Activated naive CD4-positive, alpha-beta T cell treated with anti-CD3 and anti-CD28 coated beads for 36 hours (primary cell): Measurements from ENCODE around the gene MAGEB3. TPM values are rescaled to one million over a fixed set of nuclear protein-coding genes. Genes with fewer than 3 reads are reported as not detected.

Source experiments
- CTCF ChIA-PET: fragments of 350-600 bp; sonication (Branson Sonifier 250); formaldehyde crosslinking; loops from one replicate; lab custom pipeline; 2021; ENCODE audit warnings: antibody characterized with exemption; lab: Charles Lee
- DNase-seq: peaks from one replicate; pipeline ENCODE4 v3.0.0-alpha.2; 2020
- H3K27ac Mint-ChIP-seq: one replicate; pipeline ENCODE4 v1.8.0; 2021; ENCODE audit warnings: mild to moderate bottlenecking, mixed read lengths
- H3K27me3 Mint-ChIP-seq: one replicate; pipeline ENCODE4 v1.8.0; 2021; ENCODE audit warnings: low read depth, mixed read lengths
- H3K36me3 Mint-ChIP-seq: one replicate; pipeline ENCODE4 v1.8.0; 2021; ENCODE audit warnings: low read depth, mixed read lengths
- H3K4me1 Mint-ChIP-seq: one replicate; pipeline ENCODE4 v1.8.0; 2021; ENCODE audit warnings: low read depth, mixed read lengths
- H3K4me3 Mint-ChIP-seq: one replicate; pipeline ENCODE4 v1.8.0; 2021; ENCODE audit warnings: mild to moderate bottlenecking, moderate library complexity, mixed read lengths
- H3K9me3 Mint-ChIP-seq: one replicate; pipeline ENCODE4 v1.8.0; 2021; ENCODE audit warnings: mixed read lengths
- intact Hi-C: fragments of 100-400 bp; cut with micrococcal nuclease; formaldehyde crosslinking; loops from one replicate; pipeline ENCODE4 v1.15.1; 2023
- total RNA-seq, 2 experiments: library from RNA; stranded (reverse); gene quantifications; one replicate each; pipeline ENCODE4 v1.2.3, GENCODE V29; 2021

Gene MAGEB3
- total RNA-seq, 2 experiments from 2014 or later: not detected

DNA sequence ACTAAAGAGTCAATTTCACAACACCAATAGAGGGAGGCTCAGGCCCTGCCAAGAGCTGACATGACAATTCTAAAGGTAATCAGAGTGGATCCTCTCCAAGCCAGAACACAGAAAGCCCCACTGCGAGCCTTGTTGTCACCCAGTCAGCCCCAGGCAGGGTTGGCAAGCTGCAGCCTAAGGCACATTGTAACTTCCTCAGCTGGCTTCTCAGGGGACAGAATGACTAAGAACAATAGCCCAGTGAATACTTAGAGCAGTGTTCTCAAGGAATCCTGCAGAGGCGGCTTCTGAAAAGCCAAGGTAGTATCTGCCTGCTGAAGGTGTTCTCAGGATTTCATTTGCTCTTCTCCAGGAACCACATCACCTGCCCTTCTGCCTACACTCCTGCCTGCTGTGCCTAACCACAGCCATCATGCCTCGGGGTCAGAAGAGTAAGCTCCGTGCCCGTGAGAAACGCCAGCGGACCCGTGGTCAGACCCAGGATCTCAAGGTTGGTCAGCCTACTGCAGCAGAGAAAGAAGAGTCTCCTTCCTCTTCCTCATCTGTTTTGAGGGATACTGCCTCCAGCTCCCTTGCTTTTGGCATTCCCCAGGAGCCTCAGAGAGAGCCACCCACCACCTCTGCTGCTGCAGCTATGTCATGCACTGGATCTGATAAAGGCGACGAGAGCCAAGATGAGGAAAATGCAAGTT is 11.4 kb downstream of the MAGEB3 start, which contains the start of gene MAGEB4:
Gene MAGEB4, plus strand, starts transcription at position 277 of the 692 bp plus-strand sequence. Its CDS starts 136 bp downstream, at position 413.
- no peak within 1 kb of the TSS for H3K4me3 Mint-ChIP-seq
- no peaks in the 10 kb centered on the region for H3K36me3 Mint-ChIP-seq
- H3K27ac Mint-ChIP-seq: no peak within 1 kb of the TSS
- CTCF ChIA-PET: no interaction called here
- H3K27me3 Mint-ChIP-seq: no peaks in the 10 kb centered on the region
- H3K4me1 Mint-ChIP-seq: no peaks in the 10 kb centered on the region
- no peaks in the 10 kb centered on the region for H3K9me3 Mint-ChIP-seq
- DNase-seq: no peak
- intact Hi-C loops: no loop called here

DNA sequence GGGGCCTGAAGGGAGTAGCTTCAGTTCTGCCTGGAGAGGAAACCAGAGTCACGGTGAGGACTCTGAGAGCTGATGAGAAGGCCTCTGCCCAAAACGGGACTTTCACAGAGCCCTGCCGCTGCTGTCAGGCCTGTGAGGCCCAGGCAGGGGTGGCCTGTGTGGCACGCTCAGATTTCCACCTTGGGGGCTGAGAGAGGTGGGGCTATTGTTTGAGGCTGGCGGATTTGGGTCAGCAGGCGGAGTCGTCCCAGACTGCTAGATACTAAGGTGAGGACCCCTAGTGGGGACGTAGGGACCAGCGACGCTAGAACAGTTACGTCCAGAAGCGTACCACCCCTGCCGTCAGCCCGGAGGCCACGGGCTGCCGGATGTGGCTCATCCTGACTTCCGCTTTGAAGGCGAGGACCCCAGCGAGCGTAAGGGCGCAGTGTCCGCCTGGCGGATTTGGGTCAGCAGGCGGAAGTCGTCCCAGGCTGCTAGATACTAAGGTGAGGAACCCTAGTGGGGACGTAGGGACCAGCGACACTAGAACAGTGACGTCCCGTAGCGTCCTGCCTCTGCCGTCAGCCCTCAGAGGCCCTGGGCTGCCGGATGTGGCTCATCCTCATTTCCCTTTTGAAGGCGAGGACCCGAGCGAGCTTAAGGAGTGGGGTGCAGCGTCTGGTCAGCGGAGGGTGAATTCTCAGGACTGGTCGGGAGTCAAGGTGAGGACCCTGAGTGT is 16.5 kb downstream of the MAGEB3 start, which contains the start of gene MAGEB1:
Gene MAGEB1, plus strand, starts transcription at position 378 of the 721 bp plus-strand sequence. CDS start 3,348 bp downstream, outside the sequence.
- Mint-ChIP-seq H3K4me1 (no peaks in the 10 kb centered on the region), H3K9me3 (no peaks in the 10 kb centered on the region), H3K36me3 (no peaks in the 10 kb centered on the region), H3K27me3 (no peaks in the 10 kb centered on the region), H3K27ac (no peak within 1 kb of the TSS), H3K4me3 (no peak within 1 kb of the TSS)
- no peak for DNase-seq
- intact Hi-C loops: no loop called here
- CTCF ChIA-PET: no interaction called here

DNA sequence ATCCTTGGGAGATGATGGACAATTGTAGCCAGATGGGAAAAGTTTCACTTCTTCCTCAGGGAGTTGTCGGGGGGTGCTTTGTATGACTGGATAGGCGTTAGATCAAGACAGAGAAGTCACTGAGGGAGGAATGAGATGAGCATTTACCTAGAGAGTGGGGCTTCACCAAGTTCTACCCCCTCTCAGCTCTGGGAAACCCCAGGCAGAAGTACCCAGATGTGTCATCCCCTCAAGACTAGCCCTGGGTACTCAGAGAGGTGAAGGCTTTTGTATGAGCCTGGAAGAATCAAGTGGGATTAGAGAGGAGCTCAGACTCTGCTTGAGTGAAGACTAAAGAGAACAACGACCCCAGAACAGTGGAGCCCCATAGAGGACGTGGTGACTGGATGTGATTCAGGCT is 18.4 kb downstream of the MAGEB3 start:
- H3K9me3 Mint-ChIP-seq: no peaks in the 10 kb centered on the region
- no peaks in the 10 kb centered on the region for H3K27me3 Mint-ChIP-seq
- H3K36me3 Mint-ChIP-seq: no peaks in the 10 kb centered on the region
- no peak overlapping the region for H3K4me3 Mint-ChIP-seq
- no peak for DNase-seq
- H3K27ac Mint-ChIP-seq: no peak overlapping the region
- CTCF ChIA-PET: no interaction called here
- intact Hi-C loops: no loop called here
- H3K4me1 Mint-ChIP-seq: no peaks in the 10 kb centered on the region

DNA sequence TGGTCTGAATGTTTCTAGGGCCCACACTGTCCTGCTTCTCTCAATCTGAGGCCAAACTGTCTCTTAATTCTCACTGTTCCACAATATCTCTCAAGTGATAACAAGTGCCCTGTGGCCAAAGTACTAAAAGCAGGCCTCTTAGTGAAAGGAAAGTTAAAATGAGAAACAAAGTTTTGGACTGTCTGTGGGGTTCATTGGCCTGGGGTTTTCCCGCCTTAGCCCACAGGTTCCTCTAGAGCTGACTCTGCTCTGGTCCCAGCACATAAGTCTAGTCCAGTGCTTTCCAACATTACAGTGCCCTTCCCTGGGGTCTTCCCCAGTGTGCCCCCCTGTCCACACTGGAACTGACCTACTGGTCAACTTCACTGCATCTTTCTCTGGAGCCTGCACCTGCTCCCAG is 22.8 kb downstream of the MAGEB3 start:
- Mint-ChIP-seq H3K4me3 (no peak overlapping the region), H3K36me3 (no peaks in the 10 kb centered on the region), H3K9me3 (no peaks in the 10 kb centered on the region), H3K27me3 (no peaks in the 10 kb centered on the region), H3K27ac (no peak overlapping the region), H3K4me1 (no peaks in the 10 kb centered on the region)
- DNase-seq: no peak
- intact Hi-C loops: no loop called here
- CTCF ChIA-PET: no interaction called here

DNA sequence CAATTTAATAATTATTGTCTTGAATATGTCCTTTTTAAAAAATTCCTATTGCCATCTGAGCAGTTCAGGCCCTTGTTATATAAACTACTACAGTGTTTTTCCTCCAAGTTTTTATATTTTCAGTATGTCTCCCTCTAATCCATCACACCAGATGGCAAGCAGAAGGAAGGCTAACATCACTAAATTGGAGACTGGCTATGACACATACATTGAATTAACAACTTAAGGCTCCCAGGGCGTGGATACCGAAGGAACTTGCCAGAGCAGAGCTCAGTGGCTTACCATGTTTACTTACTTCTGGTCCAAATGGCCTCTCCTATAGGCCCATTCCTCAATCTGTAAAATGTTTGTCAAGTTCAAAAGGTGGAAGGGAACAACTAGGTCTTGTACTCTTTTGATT is 29.5 kb downstream of the MAGEB3 start:
- Mint-ChIP-seq H3K27me3 (no peaks in the 10 kb centered on the region), H3K4me3 (no peak overlapping the region), H3K36me3 (no peaks in the 10 kb centered on the region), H3K9me3 (no peaks in the 10 kb centered on the region), H3K27ac (no peak overlapping the region), H3K4me1 (no peaks in the 10 kb centered on the region)
- no peak for DNase-seq
- intact Hi-C loops: no loop called here
- CTCF ChIA-PET: no interaction called here

DNA sequence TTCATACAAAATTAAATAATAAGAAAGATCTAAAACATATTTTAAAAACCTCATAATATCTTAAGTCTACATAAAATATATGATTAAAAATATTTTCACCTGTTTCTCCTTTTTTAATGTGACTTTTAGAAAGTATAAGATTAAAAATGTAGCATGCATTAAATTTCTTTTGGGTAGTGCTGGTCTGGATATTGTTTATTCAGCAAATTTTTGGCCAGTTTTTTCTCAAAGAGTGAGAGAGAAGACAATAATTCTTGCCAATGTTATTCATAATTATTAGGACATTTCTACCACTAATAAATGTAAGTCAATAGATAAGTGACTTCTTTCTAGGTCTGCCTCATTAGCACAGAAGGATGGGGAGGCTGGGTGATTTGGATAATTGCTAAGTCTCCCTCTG is 30.6 kb downstream of the MAGEB3 start:
- intact Hi-C loops: no loop called here
- Mint-ChIP-seq H3K4me1 (no peaks in the 10 kb centered on the region), H3K27ac (no peak overlapping the region), H3K27me3 (peaks cover 2% of the 10 kb centered on the region), H3K9me3 (no peaks in the 10 kb centered on the region), H3K4me3 (no peak overlapping the region), H3K36me3 (no peaks in the 10 kb centered on the region)
- CTCF ChIA-PET: no interaction called here
- DNase-seq: no peak

DNA sequence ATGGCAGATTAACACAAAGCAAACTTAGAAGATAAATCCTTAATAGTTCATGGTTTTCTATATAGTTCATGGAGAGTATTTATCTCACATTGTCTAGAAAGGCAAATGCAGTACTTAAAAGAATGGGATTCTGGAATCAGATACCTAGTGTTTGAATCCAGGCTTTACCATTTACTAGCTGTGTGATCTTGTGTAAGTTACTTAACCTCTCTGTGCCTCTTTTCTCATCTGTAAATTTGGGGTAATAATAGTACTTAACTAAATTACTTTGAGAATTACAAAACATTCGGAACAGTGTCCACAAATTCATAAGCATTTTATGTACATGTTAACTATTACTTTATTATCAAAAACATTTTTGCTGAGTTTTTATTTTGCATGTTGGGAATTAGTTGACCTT is 32.3 kb downstream of the MAGEB3 start:
- DNase-seq: no peak
- Mint-ChIP-seq H3K36me3 (no peaks in the 10 kb centered on the region), H3K9me3 (no peaks in the 10 kb centered on the region), H3K4me3 (no peak overlapping the region), H3K4me1 (no peaks in the 10 kb centered on the region), H3K27me3 (peaks cover 2% of the 10 kb centered on the region), H3K27ac (no peak overlapping the region)
- CTCF ChIA-PET: no interaction called here
- intact Hi-C loops: no loop called here

DNA sequence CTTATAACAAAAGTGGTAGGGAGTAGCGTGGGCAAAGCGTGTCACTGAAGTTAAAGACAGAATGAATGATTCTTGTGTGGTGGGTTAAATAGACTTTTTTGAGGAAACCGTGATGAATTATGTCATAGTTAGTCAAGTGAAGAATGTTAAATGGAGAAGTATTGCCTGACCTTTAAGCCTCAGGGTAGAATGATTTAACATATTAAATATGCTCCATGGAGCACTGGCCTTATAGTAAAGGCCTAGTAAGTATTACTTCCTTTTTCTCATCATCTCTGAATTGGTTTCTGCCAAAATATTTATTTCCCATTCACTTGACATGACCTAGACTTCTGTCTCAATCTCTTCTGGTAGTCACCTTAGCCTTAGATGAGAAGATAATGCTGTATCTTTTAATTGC is 40.2 kb downstream of the MAGEB3 start:
- no peak overlapping the region for H3K4me3 Mint-ChIP-seq
- no peaks in the 10 kb centered on the region for H3K9me3 Mint-ChIP-seq
- H3K36me3 Mint-ChIP-seq: no peaks in the 10 kb centered on the region
- DNase-seq: no peak
- no peak overlapping the region for H3K27ac Mint-ChIP-seq
- CTCF ChIA-PET: no interaction called here
- no peaks in the 10 kb centered on the region for H3K4me1 Mint-ChIP-seq
- intact Hi-C loops: loop anchor here (10.0 kb wide), 1 partner anchor 324 kb away; no protein-coding TSS in a partner anchor
- no peaks in the 10 kb centered on the region for H3K27me3 Mint-ChIP-seq

DNA sequence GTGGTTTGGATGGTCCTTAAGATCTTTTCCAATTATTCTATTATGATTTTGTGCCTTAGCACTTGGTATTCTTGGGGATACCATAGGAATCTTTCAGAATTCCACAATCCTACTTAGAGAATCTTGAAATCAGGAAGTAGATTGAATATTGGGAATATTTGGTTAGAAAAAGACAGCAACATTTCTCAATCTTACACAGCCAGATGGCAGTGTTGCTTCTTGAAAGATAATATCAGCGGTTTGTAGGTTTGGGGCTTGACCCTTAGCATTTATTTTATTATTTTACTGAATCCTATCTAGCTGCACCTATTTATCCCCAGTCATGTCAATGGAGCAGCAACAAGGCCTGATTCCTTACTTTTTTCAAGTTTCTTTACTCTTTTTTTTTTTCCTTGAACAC is 45.0 kb downstream of the MAGEB3 start:
- CTCF ChIA-PET: no interaction called here
- Mint-ChIP-seq H3K4me3 (no peak overlapping the region), H3K27ac (no peak overlapping the region), H3K4me1 (peaks cover 5% of the 10 kb centered on the region), H3K9me3 (no peaks in the 10 kb centered on the region), H3K27me3 (no peaks in the 10 kb centered on the region), H3K36me3 (no peaks in the 10 kb centered on the region)
- intact Hi-C loops: loop anchor here (5.0 to 10.0 kb wide), 2 partner anchors 212 to 319 kb away; no protein-coding TSS in a partner anchor
- DNase-seq: no peak

DNA sequence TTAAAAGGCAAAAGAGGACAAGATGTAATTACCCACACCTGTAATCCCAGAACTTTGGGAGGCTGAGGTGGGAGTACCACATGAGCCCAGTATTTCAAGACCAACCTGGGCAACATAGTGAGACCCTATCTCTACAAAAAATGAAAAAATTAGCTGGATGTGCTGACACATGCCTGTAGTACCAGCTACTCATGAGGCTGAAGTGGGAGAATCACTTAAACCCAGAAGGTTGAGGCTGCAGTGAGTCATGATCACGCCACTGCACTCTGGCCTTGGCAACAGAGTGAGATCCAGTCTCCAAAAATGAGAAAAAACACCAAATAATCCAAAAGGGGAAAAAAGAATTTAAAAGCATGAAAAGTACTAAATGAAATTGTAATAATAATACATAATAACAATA is 47.9 kb downstream of the MAGEB3 start:
- Mint-ChIP-seq H3K27ac (no peak overlapping the region), H3K4me1 (peaks cover 5% of the 10 kb centered on the region), H3K4me3 (no peak overlapping the region), H3K27me3 (no peaks in the 10 kb centered on the region), H3K9me3 (no peaks in the 10 kb centered on the region), H3K36me3 (no peaks in the 10 kb centered on the region)
- CTCF ChIA-PET: no interaction called here
- no peak for DNase-seq
- intact Hi-C loops: loop anchor here (5.0 to 10.0 kb wide), 2 partner anchors 209 to 316 kb away; no protein-coding TSS in a partner anchor

DNA sequence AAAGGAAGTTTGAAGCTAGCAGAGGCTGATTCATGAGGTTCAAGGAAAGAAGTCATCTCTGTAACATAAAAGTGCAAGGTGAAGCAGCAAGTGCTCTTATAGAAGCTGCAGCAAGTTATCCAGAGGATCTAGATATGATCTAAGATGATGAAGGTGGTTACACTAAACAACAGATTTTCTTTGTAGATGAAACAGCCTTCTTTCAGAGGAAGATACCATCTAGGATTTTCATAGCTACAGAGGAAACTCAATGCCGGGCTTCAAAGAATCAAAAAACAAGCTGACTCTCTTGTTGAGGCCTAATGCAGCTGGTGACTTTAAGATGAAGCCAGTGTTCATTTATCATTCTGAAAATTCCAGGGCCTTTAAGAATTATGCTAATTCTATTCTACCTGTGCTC is 50.0 kb downstream of the MAGEB3 start:
- Mint-ChIP-seq H3K27me3 (no peaks in the 10 kb centered on the region), H3K36me3 (no peaks in the 10 kb centered on the region), H3K4me3 (no peak overlapping the region), H3K27ac (no peak overlapping the region), H3K9me3 (no peaks in the 10 kb centered on the region), H3K4me1 (peaks cover 5% of the 10 kb centered on the region)
- no peak for DNase-seq
- intact Hi-C loops: loop anchor here (5.0 kb wide), 1 partner anchor 432 kb away; no protein-coding TSS in a partner anchor
- CTCF ChIA-PET: interaction anchor here (0.8 kb wide), 1 partner anchor 224 kb away, joined by 3 read pairs; no protein-coding TSS in a partner anchor

DNA sequence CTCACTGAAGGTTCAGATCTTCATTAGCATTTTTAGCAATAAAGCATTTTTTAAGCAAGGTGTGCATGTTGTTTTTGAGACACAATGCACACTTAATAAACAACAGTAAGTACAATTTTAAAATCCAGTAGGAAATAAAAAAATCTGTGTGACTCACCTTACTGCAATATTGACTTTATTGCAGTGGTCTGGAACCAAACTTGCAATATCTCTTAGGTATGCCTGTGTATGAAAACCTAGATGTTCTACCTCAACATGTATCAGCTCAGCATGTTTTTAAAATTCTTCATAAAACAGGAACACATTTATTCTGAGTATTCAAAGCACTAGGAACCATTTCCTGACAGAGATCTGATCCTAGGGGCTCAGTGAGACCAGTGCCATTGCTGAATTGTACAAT is 52.1 kb downstream of the MAGEB3 start:
- H3K4me1 Mint-ChIP-seq: peaks cover 5% of the 10 kb centered on the region
- intact Hi-C loops: loop anchor here (5.0 kb wide), 1 partner anchor 430 kb away; no protein-coding TSS in a partner anchor

More for the DNA sequence above, 52.1 kb downstream of the MAGEB3 start:
- no peak for DNase-seq
- Mint-ChIP-seq H3K27ac (no peak overlapping the region), H3K36me3 (no peaks in the 10 kb centered on the region), H3K9me3 (no peaks in the 10 kb centered on the region), H3K27me3 (no peaks in the 10 kb centered on the region), H3K4me3 (no peak overlapping the region)
- CTCF ChIA-PET: interaction anchor here (0.5 kb wide), 1 partner anchor 583 kb away, joined by 3 read pairs; no protein-coding TSS in a partner anchor
